NCI-H524 treated with DMSO at 0.1 percent for 48 hours (cell line): ENCODE results near the gene CFAP61.
A peak's percentile ranks its signal among the peaks of the same experiment; 100 is the strongest.
"Not testable (repeated sequence)": the region's sequence is repeated elsewhere in the genome, so short reads cannot be mapped to it uniquely, and the experiment has no call there.

Source experiments
- DNase-seq: peaks from one replicate; lab custom pipeline; 2025; lab: John Stamatoyannopoulos, UW

CFAP61 gene

GRCh38 chr20:20094410-20094809 lies 42.1 kb downstream of the CFAP61 start:
- no peak for DNase-seq

- DNase-seq: peak; percentile 87
Measured at GRCh38 chr20:20095114-20095872, 43.0 kb downstream of the CFAP61 start.

DNA sequence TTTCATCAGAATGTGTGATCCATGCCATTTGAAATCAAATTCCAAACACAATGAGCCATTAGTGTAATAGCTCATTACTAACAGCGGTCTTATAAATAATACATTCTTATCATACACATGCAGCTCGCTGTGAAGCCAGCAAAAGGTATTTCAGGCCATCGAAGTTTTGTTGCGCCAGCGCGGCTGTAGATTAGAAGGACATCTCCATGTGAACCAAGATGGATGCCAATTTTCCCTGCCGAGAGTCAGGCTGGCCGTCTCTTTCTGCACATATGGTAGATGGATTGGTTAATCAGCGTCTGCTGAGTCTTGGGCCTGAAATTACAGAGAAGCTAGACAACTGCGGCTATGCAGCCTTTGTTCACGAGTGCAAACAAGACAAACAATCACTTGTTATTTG lies 44.1 kb downstream of the CFAP61 start:
- no peak for DNase-seq

- no peak for DNase-seq
Measured at GRCh38 chr20:20100881-20101280, 48.5 kb downstream of the CFAP61 start.

GRCh38 chr20:20102163-20102562 lies 49.8 kb downstream of the CFAP61 start:
- DNase-seq: no peak

DNA sequence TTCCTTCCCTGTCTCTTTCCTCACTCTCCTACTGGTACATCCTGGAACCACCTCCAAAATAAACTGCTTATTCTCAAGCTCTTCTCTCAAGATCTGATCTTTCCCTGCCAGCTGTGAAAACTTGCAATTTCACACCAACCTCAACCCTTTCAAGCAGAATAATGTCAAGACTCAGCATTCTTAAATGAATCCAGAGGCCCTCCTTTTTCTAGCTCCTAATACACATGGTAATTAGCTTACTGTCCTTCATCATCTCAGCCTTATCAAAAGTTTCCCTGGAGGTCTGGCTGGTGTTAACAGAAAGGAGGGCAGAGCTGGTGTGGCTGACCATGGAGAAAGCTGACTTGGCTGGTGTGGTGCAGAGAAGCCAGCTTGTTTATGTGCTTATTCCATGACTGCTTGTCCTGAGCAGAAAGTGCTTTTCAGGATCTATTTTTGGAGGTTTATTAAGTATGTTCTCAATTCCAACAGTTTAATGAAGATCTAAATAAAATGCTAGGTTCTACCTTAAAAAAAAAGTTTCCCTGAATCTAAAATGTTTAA lies 50.5 kb downstream of the CFAP61 start:
- no peak for DNase-seq

GRCh38 chr20:20103486-20103885 lies 51.2 kb downstream of the CFAP61 start:
- no peak for DNase-seq

DNA sequence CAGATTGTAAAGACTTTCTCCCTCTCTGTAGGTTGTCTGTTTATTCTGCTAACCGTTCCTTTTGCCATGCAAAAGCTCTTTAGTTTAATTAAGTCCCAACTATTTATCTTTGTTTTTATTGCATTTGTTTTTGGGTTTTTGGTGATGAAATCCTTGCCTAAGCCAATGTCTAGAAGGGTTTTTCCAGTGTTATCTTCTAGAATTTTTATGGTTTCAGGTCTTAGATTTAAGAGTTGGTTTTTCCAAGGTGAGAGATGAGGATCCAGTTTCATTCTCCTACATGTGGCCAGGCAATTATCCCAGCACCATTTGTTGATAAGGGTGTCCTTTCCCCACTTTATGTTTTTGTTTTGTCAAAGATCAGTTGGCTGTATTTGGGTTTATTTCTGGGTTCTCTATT lies 70.9 kb downstream of the CFAP61 start:
- not testable (repeated sequence) for DNase-seq

DNA sequence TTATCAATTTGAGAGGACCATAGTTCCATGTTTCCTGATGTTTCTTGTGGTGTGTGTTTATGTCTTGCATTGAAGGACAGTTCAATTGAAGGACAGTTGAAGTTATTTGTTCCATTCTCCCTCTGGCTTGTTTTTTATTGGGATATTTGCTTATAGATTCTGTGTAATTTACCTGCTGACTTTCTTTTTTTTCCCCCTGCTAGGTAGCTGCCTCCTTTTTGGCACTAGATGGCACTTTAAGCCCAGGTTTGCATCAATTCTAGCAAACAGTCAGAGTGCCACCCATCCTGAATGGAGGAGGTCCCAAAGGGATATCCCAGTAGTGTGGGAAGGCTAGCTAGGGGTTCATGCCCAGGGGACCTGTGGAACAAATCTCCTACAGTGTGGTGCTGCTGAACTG lies 78.1 kb downstream of the CFAP61 start:
- DNase-seq: peak; percentile 32

GRCh38 chr20:20134941-20135575 lies 82.7 kb downstream of the CFAP61 start:
- DNase-seq: no peak

DNA sequence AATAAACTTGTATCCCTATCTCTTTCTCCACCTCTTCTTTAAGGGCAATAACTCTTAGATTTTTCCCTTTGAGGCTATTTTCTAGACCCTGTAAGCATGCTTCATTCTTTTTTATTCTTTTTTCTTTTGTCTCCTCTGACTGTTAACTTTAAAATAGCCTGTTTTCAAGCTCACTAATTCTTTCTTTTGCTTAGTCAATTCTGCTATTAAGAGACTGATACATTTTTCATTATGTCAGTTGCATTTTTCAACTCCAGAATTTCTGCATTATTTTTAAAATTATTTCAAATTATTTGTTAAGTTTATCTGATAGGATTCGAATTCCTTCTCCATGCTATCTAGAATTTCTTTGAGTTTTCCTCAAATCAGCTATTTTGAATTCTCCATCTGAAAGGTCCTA lies 84.0 kb downstream of the CFAP61 start:
- DNase-seq: no peak

DNA sequence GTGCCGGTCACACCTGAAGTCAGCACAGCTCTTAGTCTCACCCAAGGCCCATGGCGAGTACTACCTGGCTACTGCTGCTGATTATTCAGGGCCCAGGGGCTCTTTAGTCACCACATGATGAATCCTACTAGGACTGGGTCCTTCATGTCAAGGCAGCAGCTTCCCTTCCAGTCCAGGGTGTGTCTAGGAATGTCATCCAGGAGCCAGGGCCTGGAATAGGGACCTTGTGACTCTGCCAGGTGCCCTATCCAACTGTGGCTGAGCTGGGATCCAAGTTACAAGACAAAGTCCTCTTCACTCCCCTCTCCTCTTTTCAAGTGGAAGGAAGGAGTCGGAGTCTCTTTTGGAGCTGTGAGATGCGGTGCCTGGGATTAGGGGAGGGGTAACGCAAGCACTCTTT lies 85.5 kb downstream of the CFAP61 start:
- no peak for DNase-seq

- DNase-seq: no peak
Measured at GRCh38 chr20:20138301-20139064, 86.2 kb downstream of the CFAP61 start.

GRCh38 chr20:20139403-20139802 lies 87.1 kb downstream of the CFAP61 start:
- no peak for DNase-seq

GRCh38 chr20:20143165-20143564 lies 90.8 kb downstream of the CFAP61 start:
- DNase-seq: no peak

DNA sequence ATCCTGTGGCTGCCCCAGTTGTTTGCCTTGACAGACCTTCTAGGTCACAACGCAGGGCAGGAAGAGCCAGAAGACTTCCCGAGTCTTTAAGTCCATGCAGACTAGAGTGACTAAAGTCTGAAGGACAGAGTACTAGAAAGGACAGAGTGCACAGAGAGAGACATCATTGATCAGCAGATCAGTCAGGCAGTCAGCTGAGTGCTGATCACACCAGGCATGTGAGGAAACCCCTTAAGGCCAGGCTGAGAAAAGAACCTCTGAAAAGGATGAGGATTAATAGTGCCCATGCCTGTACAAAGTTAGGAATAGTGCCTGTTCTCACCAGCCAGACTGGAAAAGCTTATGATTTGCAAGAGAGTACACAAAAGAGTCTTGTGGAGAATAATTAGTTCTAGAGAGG lies 91.3 kb downstream of the CFAP61 start:
- no peak for DNase-seq

GRCh38 chr20:20148779-20149178 lies 96.4 kb downstream of the CFAP61 start:
- DNase-seq: no peak

GRCh38 chr20:20150241-20150640 lies 97.9 kb downstream of the CFAP61 start:
- no peak for DNase-seq

DNA sequence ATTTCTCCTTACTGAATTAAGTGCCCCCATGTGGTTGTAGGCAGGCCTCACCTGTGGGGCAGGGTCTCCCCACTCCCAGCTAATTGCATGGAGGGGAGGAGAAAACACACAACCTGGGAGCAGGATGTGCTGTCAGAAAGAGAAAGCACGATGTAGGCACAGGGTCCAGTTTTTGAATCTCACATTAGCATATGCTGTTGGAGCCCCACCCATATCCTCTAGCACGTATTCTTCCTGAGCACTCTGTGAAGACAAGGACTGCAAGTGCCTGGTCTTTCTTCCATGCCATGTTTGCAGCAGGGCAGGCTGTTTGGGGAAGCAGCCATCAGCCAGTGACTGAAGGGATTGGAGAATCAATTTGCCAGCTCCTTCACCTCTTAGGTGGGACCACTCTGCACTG lies 108.2 kb downstream of the CFAP61 start:
- no peak for DNase-seq

GRCh38 chr20:20161611-20162010 lies 109.3 kb downstream of the CFAP61 start:
- no peak for DNase-seq

DNA sequence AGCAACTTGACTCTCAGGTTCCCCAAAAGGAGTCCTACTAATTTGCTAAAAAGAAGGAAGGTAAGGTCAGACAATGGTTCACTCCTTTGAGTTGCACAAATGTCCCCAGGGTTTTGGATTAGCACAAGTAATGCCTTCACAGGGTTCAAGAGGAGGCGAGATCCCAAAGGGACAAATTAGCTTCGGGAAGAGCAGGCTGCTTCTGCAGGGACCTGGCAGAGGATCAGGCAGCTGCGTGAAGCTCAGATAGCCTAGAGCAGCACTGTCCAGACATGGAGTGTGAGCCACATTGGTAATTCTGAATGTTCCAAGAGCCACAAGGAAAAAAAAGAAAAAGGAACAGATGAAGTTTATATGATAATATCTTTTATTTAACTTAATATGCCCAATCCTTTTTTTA lies 115.4 kb downstream of the CFAP61 start:
- no peak for DNase-seq

DNA sequence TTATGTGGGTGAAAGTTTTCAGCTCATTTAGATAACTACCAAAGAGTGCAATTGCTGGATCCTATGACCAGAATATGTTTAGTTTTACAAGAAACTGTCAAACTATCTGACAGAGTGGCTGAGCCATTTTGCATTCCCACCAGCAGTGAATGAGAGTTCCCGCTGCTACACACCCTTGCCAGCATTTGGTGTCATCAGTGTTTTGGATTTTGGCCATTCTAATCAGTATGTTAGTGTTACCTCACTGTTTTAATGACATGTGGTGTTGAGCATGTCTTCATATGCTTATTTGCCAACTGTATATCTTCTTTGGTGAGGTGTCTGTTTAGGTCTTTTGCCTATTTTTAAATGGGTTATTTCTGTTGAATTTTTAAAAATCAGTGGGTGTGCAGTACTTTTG lies 120.9 kb downstream of the CFAP61 start:
- no peak for DNase-seq
